ENCODE data around the gene MCOLN3.

DNA sequence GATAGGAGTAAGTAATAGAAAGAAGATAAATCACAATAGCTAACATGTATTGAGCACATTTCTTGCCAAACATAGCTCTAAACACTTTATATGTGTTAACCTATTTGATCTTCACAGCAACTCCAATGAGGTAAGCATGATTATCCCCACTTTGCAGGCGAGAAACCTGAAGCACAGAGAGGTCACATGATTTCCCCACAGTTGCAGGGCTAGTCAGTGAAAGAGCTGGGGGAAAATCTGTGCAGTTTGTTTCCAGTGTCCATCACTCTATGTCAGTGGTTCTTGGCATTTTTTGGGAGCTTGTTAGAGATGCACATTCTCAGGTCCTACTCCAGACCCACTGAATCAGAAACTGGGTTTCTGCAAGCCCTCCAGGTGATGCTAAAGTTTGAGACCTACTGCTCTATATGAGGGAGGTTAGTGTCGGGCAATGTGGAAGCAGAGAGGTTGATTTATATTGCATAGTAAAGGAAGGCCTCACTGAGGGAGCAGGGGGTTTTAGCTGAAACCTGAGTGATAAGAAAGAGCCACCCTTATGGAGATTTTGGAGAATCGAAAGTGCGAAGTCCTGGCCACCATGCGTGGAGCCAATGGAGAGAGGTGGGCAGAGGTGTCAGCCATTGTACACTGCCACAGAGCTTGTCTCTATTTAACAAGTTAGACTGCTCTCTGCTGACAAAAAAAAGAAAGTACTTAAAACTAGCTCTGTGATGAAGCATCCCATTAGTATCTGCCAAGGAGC lies 20.9 kb downstream of the MCOLN3 start:
- TF ChIP-seq, protein P1, sequence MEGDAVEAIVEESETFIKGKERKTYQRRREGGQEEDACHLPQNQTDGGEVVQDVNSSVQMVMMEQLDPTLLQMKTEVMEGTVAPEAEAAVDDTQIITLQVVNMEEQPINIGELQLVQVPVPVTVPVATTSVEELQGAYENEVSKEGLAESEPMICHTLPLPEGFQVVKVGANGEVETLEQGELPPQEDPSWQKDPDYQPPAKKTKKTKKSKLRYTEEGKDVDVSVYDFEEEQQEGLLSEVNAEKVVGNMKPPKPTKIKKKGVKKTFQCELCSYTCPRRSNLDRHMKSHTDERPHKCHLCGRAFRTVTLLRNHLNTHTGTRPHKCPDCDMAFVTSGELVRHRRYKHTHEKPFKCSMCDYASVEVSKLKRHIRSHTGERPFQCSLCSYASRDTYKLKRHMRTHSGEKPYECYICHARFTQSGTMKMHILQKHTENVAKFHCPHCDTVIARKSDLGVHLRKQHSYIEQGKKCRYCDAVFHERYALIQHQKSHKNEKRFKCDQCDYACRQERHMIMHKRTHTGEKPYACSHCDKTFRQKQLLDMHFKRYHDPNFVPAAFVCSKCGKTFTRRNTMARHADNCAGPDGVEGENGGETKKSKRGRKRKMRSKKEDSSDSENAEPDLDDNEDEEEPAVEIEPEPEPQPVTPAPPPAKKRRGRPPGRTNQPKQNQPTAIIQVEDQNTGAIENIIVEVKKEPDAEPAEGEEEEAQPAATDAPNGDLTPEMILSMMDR (conservative IDR thresholded peaks at IDR 0.05; ENCODE audit: low read depth, low read length), result peak; percentile 41; the same call in 1 of the 2 replicates
- TF ChIP-seq EZH2 (IDR thresholded peaks at IDR 0.05; ENCODE audit: low read length, unreplicated experiment), result no peak

Measured in PC-3 (cell line).